LNCAP (cell line): ENCODE data around the gene JAKMIP1.

Source experiments
- TF ChIP-seq, protein P1 (sequence below): fragments of 450-650 bp; IDR thresholded peaks from 2 replicates; pipeline ENCODE4 v1.5.1; 2017; ENCODE audit warnings: mild to moderate bottlenecking

The JAKMIP1 gene

DNA sequence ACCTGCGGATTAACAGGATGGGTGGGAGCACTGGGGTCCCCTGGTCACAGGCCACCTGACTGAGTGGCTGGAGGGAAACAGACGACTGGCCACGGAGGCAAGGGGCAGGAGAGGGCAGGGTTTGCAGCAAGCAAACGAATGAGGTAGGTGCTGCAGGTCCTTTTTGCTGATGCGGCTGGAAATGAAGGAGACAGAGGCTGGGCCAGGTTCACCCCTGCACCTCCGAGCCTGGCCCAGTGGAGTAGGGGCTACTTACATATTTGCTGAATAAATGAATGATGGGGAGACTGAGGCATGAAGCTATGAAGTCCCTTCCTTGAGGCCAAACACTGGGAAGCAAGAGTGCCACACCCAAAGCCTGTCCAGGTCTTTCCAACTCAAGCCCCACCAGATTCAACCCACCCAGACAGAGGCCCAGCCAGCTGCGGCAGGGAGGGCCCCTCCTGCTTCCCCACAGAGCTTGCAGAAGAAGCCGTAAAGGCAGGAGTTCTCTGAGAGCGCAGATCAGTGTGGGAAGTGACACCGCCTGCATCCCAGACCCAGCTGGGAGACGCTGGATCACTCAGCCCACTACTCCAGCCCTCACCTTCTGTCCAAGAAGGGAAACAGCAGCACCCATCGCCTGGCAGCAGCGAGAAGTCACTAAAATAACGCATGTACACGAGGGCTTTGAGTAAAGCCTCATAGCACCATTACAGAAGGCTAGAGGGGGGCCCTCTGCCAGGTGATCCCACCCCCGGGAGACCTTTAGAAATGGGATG is 146.0 kb downstream of the JAKMIP1 start:
- TF ChIP-seq, protein P1, sequence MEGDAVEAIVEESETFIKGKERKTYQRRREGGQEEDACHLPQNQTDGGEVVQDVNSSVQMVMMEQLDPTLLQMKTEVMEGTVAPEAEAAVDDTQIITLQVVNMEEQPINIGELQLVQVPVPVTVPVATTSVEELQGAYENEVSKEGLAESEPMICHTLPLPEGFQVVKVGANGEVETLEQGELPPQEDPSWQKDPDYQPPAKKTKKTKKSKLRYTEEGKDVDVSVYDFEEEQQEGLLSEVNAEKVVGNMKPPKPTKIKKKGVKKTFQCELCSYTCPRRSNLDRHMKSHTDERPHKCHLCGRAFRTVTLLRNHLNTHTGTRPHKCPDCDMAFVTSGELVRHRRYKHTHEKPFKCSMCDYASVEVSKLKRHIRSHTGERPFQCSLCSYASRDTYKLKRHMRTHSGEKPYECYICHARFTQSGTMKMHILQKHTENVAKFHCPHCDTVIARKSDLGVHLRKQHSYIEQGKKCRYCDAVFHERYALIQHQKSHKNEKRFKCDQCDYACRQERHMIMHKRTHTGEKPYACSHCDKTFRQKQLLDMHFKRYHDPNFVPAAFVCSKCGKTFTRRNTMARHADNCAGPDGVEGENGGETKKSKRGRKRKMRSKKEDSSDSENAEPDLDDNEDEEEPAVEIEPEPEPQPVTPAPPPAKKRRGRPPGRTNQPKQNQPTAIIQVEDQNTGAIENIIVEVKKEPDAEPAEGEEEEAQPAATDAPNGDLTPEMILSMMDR: no peak

DNA sequence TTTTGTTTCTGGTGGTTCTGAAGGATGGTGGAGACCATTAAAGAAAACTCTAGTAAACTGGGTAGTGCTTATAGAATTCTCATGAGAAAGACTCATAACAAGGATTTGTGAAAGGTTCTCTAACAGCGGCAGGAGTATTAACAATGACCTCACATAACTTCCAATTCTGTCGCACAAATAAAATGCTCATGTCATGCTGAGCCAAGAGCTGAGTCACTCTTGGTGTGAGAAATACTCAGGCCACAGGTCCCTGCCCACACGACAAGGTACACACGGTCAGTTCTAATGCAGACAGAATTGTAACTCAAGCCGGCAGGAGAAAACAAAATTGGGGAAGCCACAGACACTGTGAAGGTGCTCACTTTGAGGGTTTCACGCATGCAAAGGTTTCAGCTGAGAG is 147.7 kb downstream of the JAKMIP1 start:
- TF ChIP-seq, protein P1: no peak

GRCh38 chr4:6050551-6050950 is 149.8 kb downstream of the JAKMIP1 start:
- TF ChIP-seq, protein P1: no peak

GRCh38 chr4:6049985-6050384 is 150.4 kb downstream of the JAKMIP1 start:
- TF ChIP-seq, protein P1: no peak

- TF ChIP-seq, protein P1: no peak
Measured at GRCh38 chr4:6049278-6049677, 151.1 kb downstream of the JAKMIP1 start.

GRCh38 chr4:6048537-6048936 is 151.8 kb downstream of the JAKMIP1 start:
- TF ChIP-seq, protein P1: no peak

GRCh38 chr4:6047130-6047673 is 153.1 kb downstream of the JAKMIP1 start:
- TF ChIP-seq, protein P1: no peak
